ENCODE data around the gene STEAP2.

GRCh38 chr7:90224195-90224594 lies 12.7 kb downstream of the STEAP2 start:
- TF ChIP-seq CTCF (IDR thresholded peaks at IDR 0.05), result no peak
- no peak for TF ChIP-seq POLR2A (IDR thresholded peaks at IDR 0.05)
- no peak for TF ChIP-seq POLR2AphosphoS5 (IDR thresholded peaks at IDR 0.05)
